Measurements from ENCODE around the gene GSX2.

GSX2 gene

DNA sequence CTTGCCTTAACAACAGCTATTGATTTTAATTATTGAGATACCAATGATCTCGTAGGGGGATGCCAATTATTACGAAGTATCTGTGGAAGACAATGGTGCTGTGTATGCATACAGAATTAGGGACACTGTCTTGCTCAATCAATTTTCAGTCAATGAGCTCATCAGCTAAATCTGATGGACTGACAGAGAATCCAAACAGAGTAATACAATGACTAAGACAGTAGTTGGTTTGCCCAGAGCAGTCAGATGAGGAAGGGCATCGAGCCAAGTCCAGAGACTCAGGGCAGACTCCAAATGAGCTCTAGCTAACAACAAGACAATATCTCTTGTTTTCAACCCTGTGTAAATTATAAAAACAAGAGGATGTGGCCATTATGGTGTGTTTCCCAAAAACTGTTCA, 14.7 kb upstream of the GSX2 start:
- DNase-seq, result peak; percentile 56
- H3K4me3 ChIP-seq (ENCODE audit: low read depth, low read length), result no peak overlapping the region
- peaks cover 5% of the 10 kb centered on the region for H3K4me1 ChIP-seq
- no peaks in the 10 kb centered on the region for H3K27me3 ChIP-seq
- no peaks in the 10 kb centered on the region for H3K9me3 ChIP-seq
- TF ChIP-seq, protein P1, sequence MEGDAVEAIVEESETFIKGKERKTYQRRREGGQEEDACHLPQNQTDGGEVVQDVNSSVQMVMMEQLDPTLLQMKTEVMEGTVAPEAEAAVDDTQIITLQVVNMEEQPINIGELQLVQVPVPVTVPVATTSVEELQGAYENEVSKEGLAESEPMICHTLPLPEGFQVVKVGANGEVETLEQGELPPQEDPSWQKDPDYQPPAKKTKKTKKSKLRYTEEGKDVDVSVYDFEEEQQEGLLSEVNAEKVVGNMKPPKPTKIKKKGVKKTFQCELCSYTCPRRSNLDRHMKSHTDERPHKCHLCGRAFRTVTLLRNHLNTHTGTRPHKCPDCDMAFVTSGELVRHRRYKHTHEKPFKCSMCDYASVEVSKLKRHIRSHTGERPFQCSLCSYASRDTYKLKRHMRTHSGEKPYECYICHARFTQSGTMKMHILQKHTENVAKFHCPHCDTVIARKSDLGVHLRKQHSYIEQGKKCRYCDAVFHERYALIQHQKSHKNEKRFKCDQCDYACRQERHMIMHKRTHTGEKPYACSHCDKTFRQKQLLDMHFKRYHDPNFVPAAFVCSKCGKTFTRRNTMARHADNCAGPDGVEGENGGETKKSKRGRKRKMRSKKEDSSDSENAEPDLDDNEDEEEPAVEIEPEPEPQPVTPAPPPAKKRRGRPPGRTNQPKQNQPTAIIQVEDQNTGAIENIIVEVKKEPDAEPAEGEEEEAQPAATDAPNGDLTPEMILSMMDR (IDR thresholded peaks at IDR 0.05; ENCODE audit: low read depth, low read length), result no peak
- H3K36me3 ChIP-seq, result no peaks in the 10 kb centered on the region

DNA sequence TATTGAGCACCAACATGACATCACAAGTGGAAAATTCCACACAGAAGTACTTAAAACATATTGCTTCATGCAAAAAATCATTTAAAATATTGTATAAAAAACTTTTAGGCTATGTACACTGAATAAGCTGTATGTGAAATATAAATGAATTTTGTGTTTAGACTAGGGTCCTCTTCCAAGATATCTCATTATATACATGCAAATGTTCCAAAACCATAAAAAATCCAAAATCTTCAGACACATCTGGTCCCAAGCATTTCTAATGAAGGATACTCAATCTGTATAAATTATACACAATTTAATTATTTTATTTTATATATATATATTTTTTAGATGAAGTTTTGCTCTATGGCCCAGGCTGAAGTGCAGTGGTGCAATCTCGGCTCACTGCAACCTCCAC, 10.1 kb upstream of the GSX2 start:
- H3K27me3 ChIP-seq, result no peaks in the 10 kb centered on the region

DNA sequence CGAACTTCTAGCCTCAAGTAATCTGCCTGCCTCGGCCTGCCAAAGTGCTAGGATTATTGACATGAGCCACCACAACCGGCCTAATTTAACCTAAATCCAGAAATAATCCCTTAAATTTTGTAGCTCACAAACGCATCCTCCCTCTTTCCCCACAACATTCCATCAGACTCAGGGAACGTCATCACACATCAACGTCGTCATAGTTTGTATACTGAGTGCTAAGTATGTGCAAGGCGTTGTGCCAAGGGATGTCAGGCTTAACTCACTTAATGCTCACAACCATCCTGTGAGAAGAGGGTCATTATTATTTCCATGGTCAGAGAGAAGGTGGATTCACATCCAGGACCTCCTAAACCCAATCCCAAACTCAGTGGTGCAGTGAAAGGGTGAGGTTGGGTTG, 9.6 kb upstream of the GSX2 start:
- Histone ChIP-seq H3K36me3 (no peaks in the 10 kb centered on the region), H3K4me1 (no peaks in the 10 kb centered on the region; the same call in 1 of the 2 replicates), H3K27me3 (no peaks in the 10 kb centered on the region), H3K4me3 (ENCODE audit: low read depth, low read length) (no peak overlapping the region), H3K9me3 (no peaks in the 10 kb centered on the region)
- TF ChIP-seq, protein P1 (IDR thresholded peaks at IDR 0.05; ENCODE audit: low read depth, low read length), result no peak
- DNase-seq, result no peak

More for the DNA sequence above, 10.1 kb upstream of the GSX2 start:
- Histone ChIP-seq H3K36me3 (no peaks in the 10 kb centered on the region), H3K9me3 (no peaks in the 10 kb centered on the region), H3K4me1 (no peaks in the 10 kb centered on the region; the same call in 1 of the 2 replicates), H3K4me3 (ENCODE audit: low read depth, low read length) (no peak overlapping the region)
- TF ChIP-seq, protein P1 (IDR thresholded peaks at IDR 0.05; ENCODE audit: low read depth, low read length), result no peak
- DNase-seq, result no peak

GRCh38 chr4:54090804-54091623, 8.9 kb upstream of the GSX2 start:
- DNase-seq, result no peak
- Histone ChIP-seq H3K4me3 (ENCODE audit: low read depth, low read length) (peak overlapping the region; percentile 84), H3K4me1 (no peaks in the 10 kb centered on the region; the same call in 1 of the 2 replicates), H3K27me3 (no peaks in the 10 kb centered on the region; the same call in 1 of the 2 replicates), H3K9me3 (no peaks in the 10 kb centered on the region), H3K36me3 (no peaks in the 10 kb centered on the region)
- TF ChIP-seq, protein P1 (IDR thresholded peaks at IDR 0.05; ENCODE audit: low read depth, low read length), result no peak

GRCh38 chr4:54091637-54092404, 8.1 kb upstream of the GSX2 start:
- H3K4me1 ChIP-seq, result no peaks in the 10 kb centered on the region; the same call in 1 of the 2 replicates
- no peaks in the 10 kb centered on the region for H3K36me3 ChIP-seq
- H3K4me3 ChIP-seq (ENCODE audit: low read depth, low read length), result peak overlapping the region; percentile 84
- H3K27me3 ChIP-seq, result peaks cover 7% of the 10 kb centered on the region; the same call in 1 of the 2 replicates
- H3K9me3 ChIP-seq, result no peaks in the 10 kb centered on the region
- DNase-seq, result peak; percentile 80
- TF ChIP-seq, protein P1 (IDR thresholded peaks at IDR 0.05; ENCODE audit: low read depth, low read length), result no peak

Measured in BE2C (cell line).